OCI-LY1 (cell line): ENCODE measurements around the gene OR52R1.

Experiments used
- H2AFZ ChIP-seq: fragments of 200-600 bp; sonication (generic), shearing (Covaris generic); 2 replicates; pipeline ENCODE4 v1.6.0; 2014; ENCODE audit warnings: antibody characterized with exemption, mild to moderate bottlenecking, low read length
- H3F3A ChIP-seq: fragments of 200-600 bp; sonication (generic), shearing (Covaris generic); 2 replicates; pipeline ENCODE4 v1.6.0; 2014; ENCODE audit warnings: mild to moderate bottlenecking, antibody characterized with exemption, low read length, moderate library complexity; ENCODE audit not compliant: insufficient read depth
- H3K27ac ChIP-seq: fragments of 200-600 bp; sonication (generic); 2 replicates; pipeline ENCODE4 v1.5.1; 2014; ENCODE audit warnings: low read length, mixed run types, mild to moderate bottlenecking, low read depth; ENCODE audit not compliant: poor library complexity, severe bottlenecking
- H3K27me3 ChIP-seq: fragments of 200-600 bp; sonication (generic); 2 replicates; pipeline ENCODE4 v1.6.0; 2014; ENCODE audit warnings: antibody characterized with exemption, mild to moderate bottlenecking, low read length, moderate library complexity; ENCODE audit not compliant: insufficient read depth
- H3K36me3 ChIP-seq: fragments of 200-600 bp; sonication (generic); 2 replicates; pipeline ENCODE4 v1.6.1; 2014; ENCODE audit warnings: mild to moderate bottlenecking, antibody characterized with exemption, low read length, moderate library complexity, mixed read lengths; ENCODE audit not compliant: insufficient read depth
- H3K4me1 ChIP-seq: fragments of 200-600 bp; sonication (generic); 2 replicates; pipeline ENCODE4 v1.5.1; 2014; ENCODE audit warnings: mild to moderate bottlenecking, low read length, moderate library complexity; ENCODE audit not compliant: insufficient read depth, severe bottlenecking
- H3K4me2 ChIP-seq: fragments of 200-600 bp; sonication (generic), shearing (Covaris generic); 2 replicates; pipeline ENCODE4 v1.6.1; 2014; ENCODE audit warnings: low read length
- H3K4me3 ChIP-seq: fragments of 200-600 bp; sonication (generic); 2 replicates; pipeline ENCODE4 v1.5.1; 2014; ENCODE audit warnings: low read length, low read depth, mild to moderate bottlenecking, mixed read lengths; ENCODE audit not compliant: poor library complexity, severe bottlenecking
- H3K79me2 ChIP-seq: fragments of 200-600 bp; shearing (Covaris generic); 2 replicates; pipeline ENCODE4 v1.6.1; 2016; ENCODE audit warnings: mixed run types, low read length, mixed read lengths; ENCODE audit not compliant: insufficient read depth
- H3K9ac ChIP-seq: fragments of 200-600 bp; sonication (generic), shearing (Covaris generic); 2 replicates; pipeline ENCODE4 v1.6.1; 2014; ENCODE audit warnings: mild to moderate bottlenecking, low read length, mixed read lengths
- H3K9me2 ChIP-seq: fragments of 200-600 bp; sonication (generic), shearing (Covaris generic); 2 replicates; pipeline ENCODE4 v1.6.1; 2014; ENCODE audit warnings: low read depth, mild to moderate bottlenecking, low read length, mixed read lengths
- H3K9me3 ChIP-seq: fragments of 200-600 bp; shearing (Covaris generic); 2 replicates; pipeline ENCODE4 v1.6.1; 2014; ENCODE audit warnings: low read length, mixed read lengths
- H4K20me1 ChIP-seq: fragments of 200-600 bp; sonication (generic), shearing (Covaris generic); 2 replicates; pipeline ENCODE4 v1.6.0; 2016; ENCODE audit warnings: mild to moderate bottlenecking, low read length; ENCODE audit not compliant: insufficient read depth
- CTCF ChIP-seq: fragments of 200-600 bp; sonication (generic), shearing (Covaris generic); IDR thresholded peaks from 2 replicates; pipeline ENCODE4 v1.5.1; 2017; ENCODE audit warnings: mild to moderate bottlenecking, antibody characterized with exemption, low read length, moderate library complexity, mixed read lengths
- EZH2 ChIP-seq: fragments of 200-600 bp; sonication (generic), shearing (Covaris generic); IDR thresholded peaks from 2 replicates; pipeline ENCODE4 v1.8.0; 2017; ENCODE audit warnings: borderline replicate concordance, mixed run types, mild to moderate bottlenecking, antibody characterized with exemption, low read length, moderate library complexity, mixed read lengths

Gene OR52R1

DNA sequence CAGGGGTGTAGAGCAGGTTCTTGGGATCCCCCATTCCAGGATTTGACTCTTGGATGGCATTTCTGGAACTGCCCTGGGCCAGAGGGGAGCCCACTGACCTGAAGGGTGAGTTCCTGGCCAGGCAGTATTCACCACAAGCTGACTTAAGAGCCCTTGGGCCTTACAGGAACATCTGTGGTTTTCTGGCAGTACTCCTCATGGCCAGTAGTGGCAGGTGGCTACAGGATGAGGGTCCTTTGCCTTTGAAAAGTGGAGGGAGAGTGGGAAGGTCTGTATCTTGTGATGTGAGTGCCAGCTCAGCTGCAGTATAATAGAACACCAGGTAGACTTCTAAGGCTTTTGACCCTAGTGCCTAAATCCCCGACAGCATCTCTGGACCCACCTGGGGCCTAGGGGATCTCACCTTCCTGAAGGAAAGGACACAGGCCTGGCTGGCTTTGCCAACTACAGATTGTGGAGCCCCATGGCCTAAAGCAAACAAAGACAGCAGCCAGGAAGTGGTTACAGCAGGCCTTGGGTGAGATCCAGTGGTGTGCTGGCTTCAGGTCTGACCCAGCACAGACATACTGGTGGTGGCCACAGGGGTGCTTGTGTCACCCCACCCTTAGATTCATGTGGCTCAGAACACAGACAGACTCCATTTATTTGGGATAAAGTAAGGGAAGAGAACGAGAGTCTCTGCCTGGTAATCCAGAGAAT is 35.8 kb upstream of the OR52R1 start:
- H4K20me1 ChIP-seq = no peaks in the 10 kb centered on the region
- H3K27me3 ChIP-seq = no peaks in the 10 kb centered on the region
- H3K4me3 ChIP-seq = no peak overlapping the region
- H3K79me2 ChIP-seq = no peaks in the 10 kb centered on the region
- H3K27ac ChIP-seq = no peak overlapping the region
- no peaks in the 10 kb centered on the region for H3K4me1 ChIP-seq
- no peaks in the 10 kb centered on the region for H3F3A ChIP-seq
- H3K4me2 ChIP-seq = no peak overlapping the region
- no peaks in the 10 kb centered on the region for H3K9me2 ChIP-seq
- TF ChIP-seq CTCF (no peak), EZH2 (no peak)
- no peaks in the 10 kb centered on the region for H3K36me3 ChIP-seq
- no peak overlapping the region for H3K9ac ChIP-seq
- H2AFZ ChIP-seq = no peak overlapping the region
- H3K9me3 ChIP-seq = no peaks in the 10 kb centered on the region

DNA sequence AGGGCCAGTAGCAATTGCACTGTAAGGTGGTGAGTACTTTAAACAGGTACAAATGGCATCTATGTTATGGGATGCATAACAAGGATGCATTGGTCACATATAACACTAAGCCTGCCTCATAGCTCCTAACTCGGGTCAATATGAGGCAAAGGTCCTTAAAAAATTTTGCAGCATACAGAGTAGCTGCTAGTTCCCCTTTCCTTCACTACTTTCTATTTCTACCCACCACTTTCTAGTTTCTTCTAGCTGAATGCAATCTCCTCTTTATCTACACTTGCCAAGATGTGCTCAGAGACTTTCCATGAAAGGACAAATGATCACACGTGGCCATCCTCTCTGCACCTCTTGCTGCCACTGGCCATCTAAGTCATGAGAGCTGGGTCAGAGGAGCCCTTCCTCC is 26.7 kb upstream of the OR52R1 start:
- H4K20me1 ChIP-seq = no peaks in the 10 kb centered on the region
- no peaks in the 10 kb centered on the region for H3K79me2 ChIP-seq
- H3K4me1 ChIP-seq = no peaks in the 10 kb centered on the region
- no peaks in the 10 kb centered on the region for H3K9me2 ChIP-seq
- H3K27me3 ChIP-seq = no peaks in the 10 kb centered on the region
- H3K36me3 ChIP-seq = no peaks in the 10 kb centered on the region
- no peak overlapping the region for H3K4me3 ChIP-seq
- no peak overlapping the region for H3K27ac ChIP-seq
- no peak overlapping the region for H3K4me2 ChIP-seq
- H3F3A ChIP-seq = no peaks in the 10 kb centered on the region
- H2AFZ ChIP-seq = no peak overlapping the region
- H3K9me3 ChIP-seq = no peaks in the 10 kb centered on the region
- no peak overlapping the region for H3K9ac ChIP-seq
- TF ChIP-seq CTCF = no peak
- no peak for TF ChIP-seq EZH2

- Histone ChIP-seq H3K4me2 (no peak overlapping the region), H3K9ac (no peak overlapping the region), H3K36me3 (no peaks in the 10 kb centered on the region), H3K9me2 (no peaks in the 10 kb centered on the region), H3K79me2 (no peaks in the 10 kb centered on the region), H2AFZ (no peak overlapping the region), H3K27ac (no peak overlapping the region), H4K20me1 (no peaks in the 10 kb centered on the region), H3K4me1 (no peaks in the 10 kb centered on the region), H3K9me3 (no peaks in the 10 kb centered on the region), H3K4me3 (no peak overlapping the region), H3K27me3 (no peaks in the 10 kb centered on the region), H3F3A (no peaks in the 10 kb centered on the region)
- TF ChIP-seq EZH2 = no peak
- no peak for TF ChIP-seq CTCF
Observed at GRCh38 chr11:4830346-4830745, 26.2 kb upstream of the OR52R1 start.
